Left colon (tissue), 2 donors: ENCODE data around the gene CORO2B. TPM values are rescaled to one million over a fixed set of nuclear protein-coding genes. Genes with fewer than 3 reads are reported as not detected.

Experiments
- ATAC-seq: fragments of 200-7000 bp; cut with Tn5 transposase; one replicate; pipeline ENCODE4 v1.9.1; 2020; ENCODE audit warnings: mild to moderate bottlenecking, moderate library complexity
- DNase-seq, 2 donors: peaks; one replicate each; pipeline ENCODE4 v3.0.0-alpha.2; 2020
- intact Hi-C, 2 donors: fragments of 100-400 bp; cut with DNase I in 1 of 2; cut with micrococcal nuclease in 1 of 2; formaldehyde crosslinking; loops; one replicate each; pipeline versions ENCODE4 v1.11.2 to v1.14.0; 2022; cut with DNase I, micrococcal nuclease
- total RNA-seq, 2 donors: library from RNA; stranded (reverse); fragmentation: NEBNext Ultra II Directional; extraction: Animal tissue kit (Norgen Biotek cat#: 25700); gene quantifications; one replicate each; pipeline ENCODE4 v1.2.1, GENCODE V29; 2021
- donor health status: DM: no; HTN: no; CAD: no.
- donor health status: DM: yes; HTN: yes; CAD: no.

The CORO2B gene
- total RNA-seq, 2 donors from 2014 or later: 0.67 to 1.6 TPM

DNA sequence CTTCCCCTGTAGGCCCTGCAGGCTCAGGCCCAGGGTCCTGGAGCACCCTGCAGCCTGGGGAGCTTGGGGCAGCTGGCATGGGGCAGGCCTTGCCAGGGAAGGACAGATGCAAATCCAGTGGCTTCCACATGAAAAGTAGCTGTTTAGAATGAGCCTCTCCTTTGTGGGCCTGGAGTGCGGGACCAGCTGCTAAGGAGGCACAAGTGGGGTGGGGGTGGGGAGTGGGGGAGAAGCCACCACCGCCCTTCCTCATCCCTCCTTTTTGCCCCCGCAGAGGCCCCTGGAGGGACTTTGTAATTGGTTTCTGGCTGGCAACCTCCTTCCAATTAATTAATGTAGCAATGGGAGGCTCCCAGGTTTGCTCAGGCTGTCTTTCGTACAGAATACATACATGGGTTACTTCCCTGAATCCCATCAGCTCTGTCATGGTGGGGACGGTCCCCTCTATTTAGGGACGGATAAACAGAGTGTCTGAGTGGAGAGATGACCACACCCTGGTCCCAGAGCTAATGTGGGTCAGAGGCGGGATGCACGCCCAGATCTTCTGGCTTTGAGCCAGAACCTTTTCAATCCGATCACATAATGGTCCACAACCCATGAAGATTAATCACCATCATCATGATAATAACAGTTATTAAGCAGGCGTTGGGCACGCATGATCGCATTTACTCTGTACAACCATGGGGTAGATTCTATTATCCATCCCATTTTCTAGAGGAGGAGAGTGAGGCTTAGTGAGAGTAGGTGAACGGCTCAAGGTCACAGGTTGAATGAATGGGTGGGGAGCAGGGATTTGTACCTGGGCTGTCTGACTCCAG is 6.2 kb downstream of the CORO2B start:
- ATAC-seq (no peak), DNase-seq (no peak)
- intact Hi-C loops: no loop called here

DNA sequence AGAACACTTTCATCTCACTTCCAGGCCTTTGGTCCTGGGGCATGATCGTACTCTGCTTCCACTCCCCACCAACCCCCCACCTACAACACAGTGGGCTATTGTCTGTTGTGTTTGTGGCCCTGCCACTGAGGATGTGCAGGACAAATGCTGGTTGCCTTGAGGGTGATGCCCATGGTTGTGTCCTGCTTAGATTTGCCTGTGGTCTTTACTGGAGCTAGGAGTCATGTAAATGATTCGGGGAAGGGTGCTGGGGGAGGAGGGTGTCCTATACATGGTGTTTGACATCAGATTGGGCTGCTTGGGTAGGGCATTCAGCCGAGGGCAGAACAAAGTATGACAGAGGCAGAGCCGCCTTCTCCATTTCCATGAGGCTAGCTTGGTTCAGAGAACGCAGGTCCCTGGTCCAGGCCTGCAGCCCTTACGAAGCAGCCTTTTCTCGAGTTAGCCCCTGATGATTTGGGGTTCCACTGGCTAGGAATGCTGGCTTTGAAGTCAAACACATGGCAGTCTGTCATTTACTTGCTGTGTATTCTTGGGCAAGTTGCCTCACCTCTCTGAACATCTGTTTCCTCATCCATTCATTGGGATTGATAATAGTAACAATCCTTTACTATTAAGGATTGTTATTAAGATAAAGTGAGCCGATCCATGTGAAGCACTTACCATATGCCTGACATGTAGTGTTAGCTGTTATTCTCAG is 6.9 kb downstream of the CORO2B start:
- DNase-seq: no peak
- no peak for ATAC-seq
- intact Hi-C loops: no loop called here

DNA sequence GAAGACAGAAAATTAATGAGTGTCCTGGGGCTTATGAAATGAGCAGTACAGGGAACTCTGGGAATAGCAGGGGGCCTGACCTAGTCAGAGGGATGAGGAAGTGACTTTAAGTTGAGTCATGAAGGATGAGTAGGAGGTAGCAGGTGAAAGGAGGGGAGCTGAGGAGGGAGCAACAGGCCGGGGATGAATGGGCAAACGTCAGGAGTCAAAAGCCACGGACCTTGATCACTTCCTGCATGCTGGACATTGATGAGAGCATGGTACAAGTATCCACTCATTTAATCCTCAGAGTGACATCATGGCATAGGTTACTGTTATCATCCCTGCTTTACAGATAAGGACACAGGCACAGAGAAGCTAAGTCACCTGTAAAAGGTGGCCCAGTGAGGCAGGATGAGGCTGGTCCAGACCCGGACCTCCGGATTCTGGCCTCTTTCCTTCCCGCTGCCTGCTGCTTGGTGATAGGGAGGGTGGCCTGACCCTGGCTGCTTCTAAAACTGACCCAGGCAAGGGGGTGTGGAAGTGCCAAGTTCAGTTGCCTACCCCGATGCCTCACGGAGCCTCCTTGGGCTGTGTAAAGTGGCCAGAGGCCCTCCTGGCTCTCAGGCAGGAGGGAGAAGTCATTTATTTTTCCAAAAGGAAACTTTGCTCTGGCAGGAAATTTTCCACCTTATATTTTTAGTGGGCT is 7.6 kb downstream of the CORO2B start:
- DNase-seq: no peak
- ATAC-seq: no peak
- intact Hi-C loops: no loop called here

- no peak for ATAC-seq
- DNase-seq: no peak
- intact Hi-C loops: no loop called here
Observed at GRCh38 chr15:68587769-68588385, 9.1 kb downstream of the CORO2B start.

- intact Hi-C loops: no loop called here
- ATAC-seq (no peak), DNase-seq (no peak)
Observed at GRCh38 chr15:68589053-68589452, 10.3 kb downstream of the CORO2B start.

- DNase-seq (no peak), ATAC-seq (no peak)
- intact Hi-C loops: no loop called here
Observed at GRCh38 chr15:68589783-68590710, 11.3 kb downstream of the CORO2B start.

- no peak for ATAC-seq
- DNase-seq: no peak
- intact Hi-C loops: no loop called here
Observed at GRCh38 chr15:68590721-68591389, 12.1 kb downstream of the CORO2B start.

DNA sequence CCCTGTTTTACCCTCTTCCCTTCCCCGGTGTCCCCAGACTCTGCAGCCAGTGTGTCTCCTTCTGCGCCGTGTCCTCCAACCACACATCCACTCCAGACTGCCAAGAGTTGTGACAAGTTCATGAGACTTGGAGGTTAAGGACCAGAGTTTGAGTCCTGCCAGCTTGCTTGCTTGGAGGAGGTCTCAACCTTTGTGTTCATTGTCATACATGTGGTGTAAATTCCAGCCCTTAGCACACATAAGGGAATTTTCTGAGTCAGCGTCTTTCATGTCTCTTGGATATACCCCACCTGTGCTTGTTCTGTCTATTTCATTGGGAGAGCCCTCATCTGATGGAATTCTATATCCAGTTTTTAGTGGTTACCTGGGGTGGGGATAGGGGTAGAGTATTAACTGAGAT is 13.3 kb downstream of the CORO2B start:
- ATAC-seq (no peak), DNase-seq (no peak)
- intact Hi-C loops: no loop called here

GRCh38 chr15:68592544-68592943 is 13.8 kb downstream of the CORO2B start:
- DNase-seq (no peak), ATAC-seq (no peak)
- intact Hi-C loops: no loop called here

- ATAC-seq: no peak
- DNase-seq: no peak
- intact Hi-C loops: no loop called here
Observed at GRCh38 chr15:68593341-68593740, 14.5 kb downstream of the CORO2B start.

DNA sequence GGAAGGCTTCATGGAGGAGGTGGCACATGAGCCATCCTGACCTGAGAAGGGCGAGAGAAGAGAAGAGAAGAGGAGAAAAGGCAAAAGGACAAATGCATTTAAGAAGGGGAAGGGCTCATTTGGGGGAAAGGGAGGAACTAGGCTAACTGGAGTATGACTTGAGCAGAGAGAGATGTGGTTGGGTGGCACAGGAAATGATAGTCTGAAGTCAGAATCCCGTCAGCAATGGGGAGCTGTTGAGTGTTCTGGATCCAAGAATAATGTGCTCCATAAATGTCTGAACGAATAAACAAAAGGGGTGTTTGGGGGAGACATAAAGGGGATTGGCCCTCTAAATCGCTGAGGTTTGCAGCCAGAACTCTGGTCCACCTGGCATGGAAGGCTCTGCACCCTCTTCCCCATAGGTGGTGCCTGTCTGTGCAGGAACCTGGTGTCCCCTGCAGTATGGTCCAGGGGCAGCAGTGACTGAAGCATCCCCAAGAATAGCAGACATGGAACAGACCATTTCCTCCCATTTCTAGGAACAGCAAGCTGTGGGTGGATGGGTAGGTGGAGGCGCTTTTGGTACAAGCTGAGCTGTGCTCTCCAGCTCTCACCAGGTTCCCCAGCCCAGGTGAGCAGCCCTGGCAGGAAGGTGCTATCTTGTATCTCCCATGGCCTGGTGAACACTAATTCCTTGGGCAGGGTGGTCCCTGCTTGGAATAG is 15.2 kb downstream of the CORO2B start:
- ATAC-seq (no peak), DNase-seq (no peak)
- intact Hi-C loops: no loop called here

DNA sequence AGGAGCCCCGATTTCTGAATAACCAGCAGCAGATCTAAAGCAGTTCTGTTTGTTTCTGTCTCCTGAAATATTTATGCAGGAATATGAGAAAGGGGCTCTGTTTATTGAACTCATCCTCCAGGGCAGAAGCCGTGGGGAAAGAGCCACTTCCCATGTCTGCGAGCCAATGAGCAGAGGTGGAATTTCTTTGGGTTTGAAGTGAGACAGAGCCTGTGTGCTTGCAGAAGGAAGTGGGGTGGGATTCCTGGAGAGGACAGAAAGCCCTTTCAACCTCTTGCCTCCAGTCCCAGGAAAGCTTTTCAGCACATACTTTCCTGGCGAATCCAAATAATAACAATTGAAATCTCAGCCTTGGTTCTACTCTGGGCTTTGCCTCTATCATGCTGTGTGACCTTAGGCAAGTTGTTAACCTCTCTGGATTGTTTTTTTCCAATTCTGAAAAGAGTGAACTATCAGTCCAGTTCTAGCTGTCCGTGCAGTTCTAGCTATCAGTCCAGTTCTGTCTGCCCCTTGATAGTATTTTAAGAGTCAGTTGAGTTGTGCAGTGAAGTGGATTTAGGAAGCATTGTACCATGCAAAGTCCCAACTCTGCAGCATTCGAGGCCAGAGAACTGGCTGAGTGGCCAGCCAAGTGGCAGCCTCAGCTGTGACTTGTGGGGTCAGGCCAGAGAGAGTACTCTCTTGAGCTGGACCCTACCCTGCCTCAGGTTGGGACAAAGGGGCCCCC is 15.9 kb downstream of the CORO2B start:
- intact Hi-C loops: no loop called here
- no peak for ATAC-seq

DNA sequence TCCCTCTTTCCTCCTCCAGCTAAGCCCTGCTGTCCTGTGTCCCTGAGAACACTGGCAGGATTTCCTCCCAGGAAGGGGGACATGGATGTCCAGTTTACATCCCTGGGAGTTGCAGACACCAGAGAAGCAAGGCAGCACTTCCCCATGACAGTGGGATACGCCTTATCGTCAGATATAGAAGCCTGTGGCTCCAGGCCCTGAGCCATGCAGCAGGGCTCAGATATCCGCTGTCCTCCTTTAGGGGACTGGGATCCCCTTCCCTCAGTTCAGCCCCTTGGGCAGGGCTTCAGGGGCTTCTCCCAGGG is 16.4 kb downstream of the CORO2B start:
- intact Hi-C loops: no loop called here
- no peak for DNase-seq
- no peak for ATAC-seq

More for the DNA sequence above, 15.9 kb downstream of the CORO2B start:
- no peak for DNase-seq

DNA sequence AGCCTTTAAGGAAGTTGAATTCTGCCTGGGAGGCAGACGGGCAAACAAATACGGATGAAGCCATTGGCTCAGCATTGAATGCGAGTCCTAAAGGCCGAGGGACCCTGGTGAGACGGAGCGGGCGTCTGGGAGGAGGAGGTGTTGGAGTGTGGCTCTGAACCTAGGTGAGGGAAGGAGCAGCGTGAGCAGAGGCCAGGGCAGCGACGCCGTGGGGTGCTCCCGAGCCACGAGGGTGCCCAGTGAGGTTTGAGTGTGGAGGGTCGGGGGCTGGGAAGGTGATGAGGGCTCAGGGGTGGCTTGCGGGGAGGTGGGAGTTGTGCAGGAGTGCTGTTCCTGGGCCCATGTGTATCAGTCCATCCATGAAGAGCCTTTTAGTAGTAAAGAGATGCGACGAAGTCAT is 17.0 kb downstream of the CORO2B start:
- intact Hi-C loops: no loop called here
- ATAC-seq (no peak), DNase-seq (no peak)

GRCh38 chr15:68596691-68597090 is 17.9 kb downstream of the CORO2B start:
- intact Hi-C loops: no loop called here
- DNase-seq: no peak
- ATAC-seq: no peak

GRCh38 chr15:68597581-68597980 is 18.8 kb downstream of the CORO2B start:
- no peak for ATAC-seq
- intact Hi-C loops: no loop called here
- no peak for DNase-seq
